ENCODE data around the gene WNT9A.
A peak's percentile ranks its signal among the peaks of the same experiment; 100 is the strongest.

The WNT9A gene

GRCh38 chr1:227950735-227951346, 3.1 kb upstream of the WNT9A start:
- peaks cover 5% of the 10 kb centered on the region for H3K27me3 ChIP-seq (ENCODE audit: control insufficient read depth, insufficient read depth, low read length)
- H3K4me1 ChIP-seq (ENCODE audit: control insufficient read depth, insufficient read depth, low read length) = peaks cover 11% of the 10 kb centered on the region
- no peaks in the 10 kb centered on the region for H3K36me3 ChIP-seq (ENCODE audit: control insufficient read depth, insufficient read depth, low read length)
- H3K27ac ChIP-seq (ENCODE audit: low read depth, low read length) = no peak overlapping the region
- no peak overlapping the region for H3K9ac ChIP-seq (ENCODE audit: low read length)
- H3K4me3 ChIP-seq (ENCODE audit: low read length) = no peak overlapping the region

GRCh38 chr1:227949954-227950734, 2.4 kb upstream of the WNT9A start:
- no peak overlapping the region for H3K9ac ChIP-seq (ENCODE audit: low read length)
- H3K27me3 ChIP-seq (ENCODE audit: control insufficient read depth, insufficient read depth, low read length) = peaks cover 5% of the 10 kb centered on the region
- H3K4me1 ChIP-seq (ENCODE audit: control insufficient read depth, insufficient read depth, low read length) = peaks cover 18% of the 10 kb centered on the region
- H3K36me3 ChIP-seq (ENCODE audit: control insufficient read depth, insufficient read depth, low read length) = no peaks in the 10 kb centered on the region
- no peak overlapping the region for H3K4me3 ChIP-seq (ENCODE audit: low read length)
- H3K27ac ChIP-seq (ENCODE audit: low read depth, low read length) = no peak overlapping the region

GRCh38 chr1:227949341-227949921, 1.7 kb upstream of the WNT9A start:
- Histone ChIP-seq H3K4me3 (ENCODE audit: low read length) (no peak overlapping the region), H3K27me3 (ENCODE audit: control insufficient read depth, insufficient read depth, low read length) (peaks cover 5% of the 10 kb centered on the region), H3K27ac (ENCODE audit: low read depth, low read length) (no peak overlapping the region), H3K36me3 (ENCODE audit: control insufficient read depth, insufficient read depth, low read length) (no peaks in the 10 kb centered on the region), H3K9ac (ENCODE audit: low read length) (no peak overlapping the region), H3K4me1 (ENCODE audit: control insufficient read depth, insufficient read depth, low read length) (peaks cover 25% of the 10 kb centered on the region)

GRCh38 chr1:227948493-227949260, 945 bp upstream of the WNT9A start:
- H3K4me1 ChIP-seq (ENCODE audit: control insufficient read depth, insufficient read depth, low read length) = peaks cover 30% of the 10 kb centered on the region
- no peak overlapping the region for H3K9ac ChIP-seq (ENCODE audit: low read length)
- H3K27me3 ChIP-seq (ENCODE audit: control insufficient read depth, insufficient read depth, low read length) = peaks cover 5% of the 10 kb centered on the region
- no peaks in the 10 kb centered on the region for H3K36me3 ChIP-seq (ENCODE audit: control insufficient read depth, insufficient read depth, low read length)
- H3K4me3 ChIP-seq (ENCODE audit: low read length) = peak overlapping the region; percentile 43
- H3K27ac ChIP-seq (ENCODE audit: low read depth, low read length) = peak overlapping the region; percentile 77

GRCh38 chr1:227947386-227947675, 401 bp downstream of the WNT9A start:
- H3K4me1 ChIP-seq (ENCODE audit: control insufficient read depth, insufficient read depth, low read length) = peaks cover 42% of the 10 kb centered on the region
- peak overlapping the region; percentile 69 for H3K4me3 ChIP-seq (ENCODE audit: low read length)
- no peak overlapping the region for H3K9ac ChIP-seq (ENCODE audit: low read length)
- H3K27ac ChIP-seq (ENCODE audit: low read depth, low read length) = peak overlapping the region; percentile 100
- peaks cover 5% of the 10 kb centered on the region for H3K27me3 ChIP-seq (ENCODE audit: control insufficient read depth, insufficient read depth, low read length)
- no peaks in the 10 kb centered on the region for H3K36me3 ChIP-seq (ENCODE audit: control insufficient read depth, insufficient read depth, low read length)

GRCh38 chr1:227946624-227947385, 927 bp downstream of the WNT9A start:
- Histone ChIP-seq H3K36me3 (ENCODE audit: control insufficient read depth, insufficient read depth, low read length) (no peaks in the 10 kb centered on the region), H3K4me3 (ENCODE audit: low read length) (peak overlapping the region; percentile 69), H3K27me3 (ENCODE audit: control insufficient read depth, insufficient read depth, low read length) (peaks cover 5% of the 10 kb centered on the region), H3K4me1 (ENCODE audit: control insufficient read depth, insufficient read depth, low read length) (peaks cover 47% of the 10 kb centered on the region), H3K27ac (ENCODE audit: low read depth, low read length) (peak overlapping the region; percentile 100), H3K9ac (ENCODE audit: low read length) (no peak overlapping the region)

GRCh38 chr1:227945891-227946623, 1.7 kb downstream of the WNT9A start:
- H3K4me1 ChIP-seq (ENCODE audit: control insufficient read depth, insufficient read depth, low read length) = peaks cover 48% of the 10 kb centered on the region
- no peaks in the 10 kb centered on the region for H3K36me3 ChIP-seq (ENCODE audit: control insufficient read depth, insufficient read depth, low read length)
- H3K27ac ChIP-seq (ENCODE audit: low read depth, low read length) = peak overlapping the region; percentile 100
- peak overlapping the region; percentile 13 for H3K9ac ChIP-seq (ENCODE audit: low read length)
- peak overlapping the region; percentile 58 for H3K4me3 ChIP-seq (ENCODE audit: low read length)
- H3K27me3 ChIP-seq (ENCODE audit: control insufficient read depth, insufficient read depth, low read length) = peaks cover 5% of the 10 kb centered on the region

GRCh38 chr1:227944931-227945890, 2.5 kb downstream of the WNT9A start:
- Histone ChIP-seq H3K9ac (ENCODE audit: low read length) (peak overlapping the region; percentile 56), H3K27ac (ENCODE audit: low read depth, low read length) (peak overlapping the region; percentile 100), H3K4me1 (ENCODE audit: control insufficient read depth, insufficient read depth, low read length) (peaks cover 48% of the 10 kb centered on the region), H3K36me3 (ENCODE audit: control insufficient read depth, insufficient read depth, low read length) (no peaks in the 10 kb centered on the region), H3K4me3 (ENCODE audit: low read length) (peak overlapping the region; percentile 58), H3K27me3 (ENCODE audit: control insufficient read depth, insufficient read depth, low read length) (peaks cover 5% of the 10 kb centered on the region)

- Histone ChIP-seq H3K9ac (ENCODE audit: low read length) (no peak overlapping the region), H3K27me3 (ENCODE audit: control insufficient read depth, insufficient read depth, low read length) (peaks cover 4% of the 10 kb centered on the region), H3K4me1 (ENCODE audit: control insufficient read depth, insufficient read depth, low read length) (peaks cover 56% of the 10 kb centered on the region), H3K27ac (ENCODE audit: low read depth, low read length) (peak overlapping the region; percentile 100), H3K4me3 (ENCODE audit: low read length) (peak overlapping the region; percentile 30), H3K36me3 (ENCODE audit: control insufficient read depth, insufficient read depth, low read length) (no peaks in the 10 kb centered on the region)
These were observed 3.4 kb downstream of the WNT9A start for GRCh38 chr1:227944090-227944930.

GRCh38 chr1:227943381-227944089, 4.2 kb downstream of the WNT9A start:
- Histone ChIP-seq H3K9ac (ENCODE audit: low read length) (no peak overlapping the region), H3K4me1 (ENCODE audit: control insufficient read depth, insufficient read depth, low read length) (peaks cover 56% of the 10 kb centered on the region), H3K27me3 (ENCODE audit: control insufficient read depth, insufficient read depth, low read length) (no peaks in the 10 kb centered on the region), H3K36me3 (ENCODE audit: control insufficient read depth, insufficient read depth, low read length) (no peaks in the 10 kb centered on the region), H3K27ac (ENCODE audit: low read depth, low read length) (peak overlapping the region; percentile 100), H3K4me3 (ENCODE audit: low read length) (peak overlapping the region; percentile 30)

Data from rectal smooth muscle tissue (tissue), 1 donor.